DOHH2 (cell line): ENCODE measurements around the gene HFE.

Experiments
- EZH2phosphoT487 ChIP-seq: fragments of 200-600 bp; sonication (generic); IDR thresholded peaks from 2 replicates; pipeline ENCODE4 v1.6.1; 2017; ENCODE audit warnings: borderline replicate concordance, mild to moderate bottlenecking, antibody characterized with exemption, low read length, moderate library complexity, mixed read lengths
- TF ChIP-seq, protein P1 (sequence below): fragments of 200-600 bp; sonication (generic); IDR thresholded peaks from one replicate; pipeline ENCODE4 v1.5.1; 2014; ENCODE audit warnings: antibody characterized with exemption, mild to moderate bottlenecking, low read depth, low read length; ENCODE audit not compliant: poor library complexity, severe bottlenecking

DNA sequence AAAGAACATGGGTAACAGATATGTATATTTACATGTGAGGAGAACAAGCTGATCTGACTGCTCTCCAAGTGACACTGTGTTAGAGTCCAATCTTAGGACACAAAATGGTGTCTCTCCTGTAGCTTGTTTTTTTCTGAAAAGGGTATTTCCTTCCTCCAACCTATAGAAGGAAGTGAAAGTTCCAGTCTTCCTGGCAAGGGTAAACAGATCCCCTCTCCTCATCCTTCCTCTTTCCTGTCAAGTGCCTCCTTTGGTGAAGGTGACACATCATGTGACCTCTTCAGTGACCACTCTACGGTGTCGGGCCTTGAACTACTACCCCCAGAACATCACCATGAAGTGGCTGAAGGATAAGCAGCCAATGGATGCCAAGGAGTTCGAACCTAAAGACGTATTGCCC, 5.2 kb downstream of the HFE start:
- TF ChIP-seq, protein P1, sequence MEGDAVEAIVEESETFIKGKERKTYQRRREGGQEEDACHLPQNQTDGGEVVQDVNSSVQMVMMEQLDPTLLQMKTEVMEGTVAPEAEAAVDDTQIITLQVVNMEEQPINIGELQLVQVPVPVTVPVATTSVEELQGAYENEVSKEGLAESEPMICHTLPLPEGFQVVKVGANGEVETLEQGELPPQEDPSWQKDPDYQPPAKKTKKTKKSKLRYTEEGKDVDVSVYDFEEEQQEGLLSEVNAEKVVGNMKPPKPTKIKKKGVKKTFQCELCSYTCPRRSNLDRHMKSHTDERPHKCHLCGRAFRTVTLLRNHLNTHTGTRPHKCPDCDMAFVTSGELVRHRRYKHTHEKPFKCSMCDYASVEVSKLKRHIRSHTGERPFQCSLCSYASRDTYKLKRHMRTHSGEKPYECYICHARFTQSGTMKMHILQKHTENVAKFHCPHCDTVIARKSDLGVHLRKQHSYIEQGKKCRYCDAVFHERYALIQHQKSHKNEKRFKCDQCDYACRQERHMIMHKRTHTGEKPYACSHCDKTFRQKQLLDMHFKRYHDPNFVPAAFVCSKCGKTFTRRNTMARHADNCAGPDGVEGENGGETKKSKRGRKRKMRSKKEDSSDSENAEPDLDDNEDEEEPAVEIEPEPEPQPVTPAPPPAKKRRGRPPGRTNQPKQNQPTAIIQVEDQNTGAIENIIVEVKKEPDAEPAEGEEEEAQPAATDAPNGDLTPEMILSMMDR = no peak
- TF ChIP-seq EZH2phosphoT487 = no peak
